ENCODE measurements around the gene INSIG2. TPM values are rescaled to one million over a fixed set of nuclear protein-coding genes. Genes with fewer than 3 reads are reported as not detected.
A peak's percentile ranks its signal among the peaks of the same experiment; 100 is the strongest.
"Not testable (repeated sequence)": the region's sequence is repeated elsewhere in the genome, so short reads cannot be mapped to it uniquely, and the experiment has no call there.

INSIG2 gene
- total and polyA plus RNA-seq, 12 donors: 5.1 to 18.2 (median 9.5) TPM

DNA sequence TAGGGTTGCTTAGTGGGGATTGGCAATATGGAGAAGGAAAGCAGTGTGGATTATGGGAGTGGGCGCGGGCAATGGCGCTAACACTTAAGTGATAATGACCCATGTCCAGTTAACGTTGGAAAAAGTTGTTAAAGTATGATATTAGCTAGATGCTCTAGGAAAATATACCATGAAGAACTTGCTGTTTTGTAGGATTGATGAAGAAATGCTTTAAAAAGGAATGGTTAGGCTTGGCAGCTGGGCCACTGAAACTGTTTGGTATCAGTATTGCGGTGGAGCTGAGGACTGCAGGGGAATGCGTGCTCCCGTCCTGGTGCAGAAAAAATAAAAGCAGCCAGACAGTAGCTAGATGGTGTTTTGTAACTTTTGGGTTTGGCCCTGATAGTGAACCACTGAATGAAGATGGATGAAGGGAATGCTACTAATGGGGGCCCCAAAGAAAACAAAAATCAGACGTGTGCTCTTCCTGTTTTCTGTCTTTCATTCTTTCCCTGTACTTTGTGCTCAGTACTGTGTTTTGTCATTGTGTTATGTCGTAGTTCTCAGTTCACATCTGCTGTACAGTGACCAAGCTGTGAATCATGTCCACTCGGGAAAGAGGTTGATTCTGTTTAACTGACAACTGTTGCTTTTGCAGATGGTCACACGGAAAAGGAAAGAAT is 999 bp downstream of the INSIG2 start:
- no peak for TF ChIP-seq POLR2A (IDR thresholded peaks at IDR 0.05)
- TF ChIP-seq, protein P1, sequence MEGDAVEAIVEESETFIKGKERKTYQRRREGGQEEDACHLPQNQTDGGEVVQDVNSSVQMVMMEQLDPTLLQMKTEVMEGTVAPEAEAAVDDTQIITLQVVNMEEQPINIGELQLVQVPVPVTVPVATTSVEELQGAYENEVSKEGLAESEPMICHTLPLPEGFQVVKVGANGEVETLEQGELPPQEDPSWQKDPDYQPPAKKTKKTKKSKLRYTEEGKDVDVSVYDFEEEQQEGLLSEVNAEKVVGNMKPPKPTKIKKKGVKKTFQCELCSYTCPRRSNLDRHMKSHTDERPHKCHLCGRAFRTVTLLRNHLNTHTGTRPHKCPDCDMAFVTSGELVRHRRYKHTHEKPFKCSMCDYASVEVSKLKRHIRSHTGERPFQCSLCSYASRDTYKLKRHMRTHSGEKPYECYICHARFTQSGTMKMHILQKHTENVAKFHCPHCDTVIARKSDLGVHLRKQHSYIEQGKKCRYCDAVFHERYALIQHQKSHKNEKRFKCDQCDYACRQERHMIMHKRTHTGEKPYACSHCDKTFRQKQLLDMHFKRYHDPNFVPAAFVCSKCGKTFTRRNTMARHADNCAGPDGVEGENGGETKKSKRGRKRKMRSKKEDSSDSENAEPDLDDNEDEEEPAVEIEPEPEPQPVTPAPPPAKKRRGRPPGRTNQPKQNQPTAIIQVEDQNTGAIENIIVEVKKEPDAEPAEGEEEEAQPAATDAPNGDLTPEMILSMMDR (IDR thresholded peaks at IDR 0.05): peak in 4 of 6 experiments; percentile 22 to 41 (median 35)
- Histone ChIP-seq H3K4me1 (replicated peaks in 1 of 2) (peaks cover 7 to 14% of the 10 kb centered on the region in 2 donors), H3K36me3 (replicated peaks in 1 of 2) (no peaks in the 10 kb centered on the region), H3K27me3 (no peaks in the 10 kb centered on the region), H3K27ac (peak overlapping the region in 1 of 5 donors; percentile 53), H3K9me3 (replicated peaks in 1 of 3) (no peaks in the 10 kb centered on the region), H3K4me3 (peak overlapping the region in 2 of 4 donors; percentile 31 to 82)
- intact Hi-C loops (cut with DNase I): no loop called here
- peak in 3 of 7 donors; percentile 24 to 52 (median 27) for DNase-seq
- 13 to 23% (median 22%) methylated on average over 11 of the region's 11 CpGs for WGBS, 4 donors

DNA sequence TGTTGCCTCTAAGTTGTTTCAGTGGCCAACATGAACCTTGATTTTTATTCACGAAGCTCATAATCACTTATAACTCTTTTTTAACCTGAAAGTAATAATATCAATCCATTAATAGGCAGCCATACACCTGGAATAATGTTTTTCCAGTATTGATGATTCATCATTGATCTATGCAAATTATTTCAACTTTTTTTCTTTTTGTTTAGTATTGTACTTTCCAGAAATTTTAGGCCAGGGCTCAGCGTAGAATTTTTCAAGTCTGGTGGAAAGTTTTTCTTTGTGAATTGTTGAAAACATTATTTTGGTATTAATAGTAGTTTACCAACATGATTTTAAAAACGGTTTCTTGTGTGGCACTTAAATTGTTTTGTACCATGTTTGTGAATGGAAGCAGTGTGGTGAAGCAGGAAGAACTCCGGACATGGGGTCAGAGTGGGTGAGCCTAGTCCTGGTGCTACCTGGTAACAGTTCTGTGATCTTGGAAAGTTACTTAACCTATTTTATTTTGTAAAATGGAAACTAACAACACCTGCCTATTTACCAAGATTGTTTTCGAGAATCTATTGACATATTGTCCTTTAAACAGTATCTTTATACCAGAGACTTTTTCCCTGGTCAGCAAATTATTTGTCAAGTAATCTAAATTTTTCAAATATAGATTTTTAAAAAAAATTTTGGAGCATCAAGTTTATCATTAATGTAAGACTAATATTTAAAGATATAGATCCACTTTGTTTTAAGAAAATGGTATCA is 2.3 kb downstream of the INSIG2 start:
- intact Hi-C loops (cut with DNase I): no loop called here
- H3K27me3 ChIP-seq: no peaks in the 10 kb centered on the region
- peaks cover 7 to 14% of the 10 kb centered on the region in 2 donors for H3K4me1 ChIP-seq (replicated peaks in 1 of 2)
- DNase-seq: no peak
- no peak overlapping the region for H3K4me3 ChIP-seq
- no peak for TF ChIP-seq POLR2A (IDR thresholded peaks at IDR 0.05)
- TF ChIP-seq, protein P1 (IDR thresholded peaks at IDR 0.05): no peak
- WGBS, 4 donors: 85 to 95% (median 92%) methylated on average over 5 of the region's 5 CpGs
- H3K36me3 ChIP-seq (replicated peaks in 1 of 2): no peaks in the 10 kb centered on the region
- no peak overlapping the region for H3K27ac ChIP-seq
- no peaks in the 10 kb centered on the region for H3K9me3 ChIP-seq (replicated peaks in 1 of 3)

DNA sequence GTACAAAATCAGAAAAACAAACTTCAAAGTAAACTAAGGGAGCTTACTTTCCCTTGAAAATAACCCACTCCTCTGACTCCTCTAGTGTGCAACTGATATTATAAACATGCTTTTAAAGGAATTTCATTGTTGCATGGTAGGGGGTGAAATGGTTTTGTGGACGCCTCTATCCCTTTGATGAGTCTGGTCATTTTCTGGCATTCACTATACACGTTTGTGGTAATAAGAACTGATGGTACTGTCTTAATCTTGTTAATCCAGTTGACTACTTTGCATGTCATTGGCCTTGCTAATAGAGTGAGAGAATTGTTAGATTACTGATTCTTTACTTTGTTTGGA is 2.8 kb downstream of the INSIG2 start:
- H3K9me3 ChIP-seq (replicated peaks in 1 of 3): no peaks in the 10 kb centered on the region
- no peak overlapping the region for H3K27ac ChIP-seq
- peaks cover 7 to 14% of the 10 kb centered on the region in 2 donors for H3K4me1 ChIP-seq (replicated peaks in 1 of 2)
- DNase-seq: no peak
- no peak overlapping the region for H3K4me3 ChIP-seq
- intact Hi-C loops (cut with DNase I): no loop called here
- 79 to 91% (median 89%) methylated on average over 2 of the region's 2 CpGs for WGBS, 4 donors
- H3K27me3 ChIP-seq: no peaks in the 10 kb centered on the region
- TF ChIP-seq POLR2A (IDR thresholded peaks at IDR 0.05): no peak
- TF ChIP-seq, protein P1 (IDR thresholded peaks at IDR 0.05): no peak
- no peaks in the 10 kb centered on the region for H3K36me3 ChIP-seq (replicated peaks in 1 of 2)

DNA sequence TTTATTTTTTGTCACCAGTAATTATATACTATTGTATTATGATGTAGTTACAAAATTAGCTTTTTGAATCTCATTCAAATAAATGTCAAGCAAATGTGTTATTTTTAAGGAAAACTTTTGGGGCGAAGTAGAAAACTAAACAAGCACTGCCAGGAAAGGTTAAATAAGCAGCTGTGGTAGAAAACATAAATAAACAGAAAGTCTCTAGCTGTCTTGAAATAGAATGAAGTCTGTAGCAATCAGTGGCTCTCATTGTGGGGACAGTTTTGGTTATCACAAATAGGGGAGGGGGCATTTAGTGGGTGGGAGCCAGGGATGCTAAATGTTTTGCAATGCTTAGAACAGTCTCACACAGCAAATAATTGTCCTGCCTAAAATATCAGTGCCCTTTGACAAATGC is 3.4 kb downstream of the INSIG2 start:
- DNase-seq: no peak
- no peaks in the 10 kb centered on the region for H3K36me3 ChIP-seq (replicated peaks in 1 of 2)
- H3K4me1 ChIP-seq (replicated peaks in 1 of 2): peaks cover 7 to 14% of the 10 kb centered on the region in 2 donors
- WGBS, 4 donors: 52 to 77% (median 63%) methylated on average over 1 of the region's 1 CpG
- TF ChIP-seq, protein P1 (IDR thresholded peaks at IDR 0.05): no peak
- TF ChIP-seq POLR2A (IDR thresholded peaks at IDR 0.05): no peak
- H3K27me3 ChIP-seq: no peaks in the 10 kb centered on the region
- intact Hi-C loops (cut with DNase I): no loop called here
- H3K9me3 ChIP-seq (replicated peaks in 1 of 3): no peaks in the 10 kb centered on the region
- no peak overlapping the region for H3K27ac ChIP-seq
- no peak overlapping the region for H3K4me3 ChIP-seq

DNA sequence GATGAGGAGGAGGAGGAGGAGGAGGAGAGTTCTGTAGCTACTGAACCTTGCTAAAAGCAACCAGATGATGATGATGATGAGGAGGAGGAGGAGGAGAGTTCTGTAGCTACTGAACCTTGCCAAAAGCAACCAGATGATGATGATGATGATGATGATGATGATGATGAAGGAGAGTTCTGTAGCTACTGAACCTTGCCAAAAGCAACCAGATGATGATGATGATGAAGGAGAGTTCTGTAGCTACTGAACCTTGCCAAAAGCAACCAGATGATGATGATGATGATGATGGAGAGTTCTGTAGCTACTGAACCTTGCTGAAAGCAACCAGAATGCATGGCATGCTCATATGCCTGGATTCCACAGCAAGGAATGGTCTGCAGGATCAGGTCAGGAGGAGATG is 5.8 kb downstream of the INSIG2 start:
- DNase-seq; H3K27ac ChIP-seq; H3K9me3 ChIP-seq (replicated peaks in 1 of 3); H3K27me3 ChIP-seq; H3K4me3 ChIP-seq; intact Hi-C loops (cut with DNase I); H3K36me3 ChIP-seq (replicated peaks in 1 of 2): not testable (repeated sequence)
- peaks cover 4 to 14% of the 10 kb centered on the region in 2 donors for H3K4me1 ChIP-seq (replicated peaks in 1 of 2)

Data from adrenal gland (tissue), 12 donors.